ENCODE data around the gene MLF2. TPM values are rescaled to one million over a fixed set of nuclear protein-coding genes. Genes with fewer than 3 reads are reported as not detected.
"Not testable (repeated sequence)": the region's sequence is repeated elsewhere in the genome, so short reads cannot be mapped to it uniquely, and the experiment has no call there.

Gene MLF2
- total and polyA plus RNA-seq, 8 donors, result 9.3 to 296 (median 152) TPM

GRCh38 chr12:6722863-6723262, 30.1 kb downstream of the MLF2 start:
- H3K27ac ChIP-seq, result no peak overlapping the region
- H3K36me3 ChIP-seq, result peaks cover under 1 to 15% (median 5%) of the 10 kb centered on the region in 4 donors
- DNase-seq, result no peak
- peaks cover 0 to 10% (median 0%) of the 10 kb centered on the region in 3 donors for H3K27me3 ChIP-seq
- 78 to 87% (median 81%) methylated on average over 3 of the region's 3 CpGs for WGBS, 5 donors
- H3K9me3 ChIP-seq, result no peaks in the 10 kb centered on the region
- TF ChIP-seq CTCF (IDR thresholded peaks at IDR 0.05) (no peak), EP300 (IDR thresholded peaks at IDR 0.05) (no peak), POLR2A (IDR thresholded peaks at IDR 0.05) (no peak), POLR2AphosphoS5 (IDR thresholded peaks at IDR 0.05) (no peak)
- no peak overlapping the region for H3K4me3 ChIP-seq
- intact Hi-C loops (cut with DNase I; ENCODE audit: low total_unique reads), result no loop called here
- H3K4me1 ChIP-seq, result peaks cover 7 to 16% (median 14%) of the 10 kb centered on the region in 4 donors

GRCh38 chr12:6716874-6717437, 36.0 kb downstream of the MLF2 start:
- Histone ChIP-seq H3K4me1 (no peaks in the 10 kb centered on the region), H3K36me3 (no peaks in the 10 kb centered on the region), H3K27ac (no peak overlapping the region), H3K4me3 (no peak overlapping the region), H3K9me3 (no peaks in the 10 kb centered on the region), H3K27me3 (peaks cover 0 to 49% (median 0%) of the 10 kb centered on the region in 3 donors)
- WGBS, 5 donors, result 64 to 79% (median 73%) methylated on average over 8 to 10 of the region's 10 CpGs
- TF ChIP-seq EP300 (IDR thresholded peaks at IDR 0.05) (no peak), POLR2AphosphoS5 (IDR thresholded peaks at IDR 0.05) (no peak), CTCF (IDR thresholded peaks at IDR 0.05) (no peak), POLR2A (IDR thresholded peaks at IDR 0.05) (no peak)
- intact Hi-C loops (cut with DNase I; ENCODE audit: low total_unique reads), result no loop called here
- DNase-seq, result no peak

GRCh38 chr12:6716031-6716873, 36.7 kb downstream of the MLF2 start:
- H3K36me3 ChIP-seq; intact Hi-C loops (cut with DNase I; ENCODE audit: low total_unique reads); H3K4me3 ChIP-seq; DNase-seq; H3K27ac ChIP-seq; H3K4me1 ChIP-seq; H3K9me3 ChIP-seq: not testable (repeated sequence)
- 83 to 91% (median 89%) methylated on average over 6 to 30 of the region's 41 CpGs for WGBS, 5 donors
- peaks cover 0 to 56% (median 0%) of the 10 kb centered on the region in 3 donors for H3K27me3 ChIP-seq

- Histone ChIP-seq H3K36me3 (no peaks in the 10 kb centered on the region), H3K4me1 (no peaks in the 10 kb centered on the region), H3K4me3 (no peak overlapping the region), H3K27me3 (peaks cover 0 to 94% (median 15%) of the 10 kb centered on the region in 3 donors), H3K27ac (no peak overlapping the region), H3K9me3 (no peaks in the 10 kb centered on the region)
- 80 to 84% (median 82%) methylated on average over 16 of the region's 16 CpGs for WGBS, 5 donors
- DNase-seq, result no peak
- intact Hi-C loops (cut with DNase I; ENCODE audit: low total_unique reads), result no loop called here
- TF ChIP-seq POLR2A (IDR thresholded peaks at IDR 0.05) (no peak), CTCF (IDR thresholded peaks at IDR 0.05) (no peak), POLR2AphosphoS5 (IDR thresholded peaks at IDR 0.05) (no peak), EP300 (IDR thresholded peaks at IDR 0.05) (no peak)
Observed at GRCh38 chr12:6708960-6709394, 44.0 kb downstream of the MLF2 start.

GRCh38 chr12:6708351-6708750, 44.6 kb downstream of the MLF2 start:
- intact Hi-C loops (cut with DNase I; ENCODE audit: low total_unique reads); H3K36me3 ChIP-seq; H3K4me3 ChIP-seq; H3K4me1 ChIP-seq; H3K9me3 ChIP-seq; DNase-seq; H3K27ac ChIP-seq: not testable (repeated sequence)
- peaks cover 0 to 94% (median 22%) of the 10 kb centered on the region in 3 donors for H3K27me3 ChIP-seq
- WGBS, 5 donors, result 87 to 97% (median 94%) methylated on average over 8 to 21 of the region's 21 CpGs

Measured in stomach (tissue), 9 donors.